ENCODE data around the gene ESAM.

DNA sequence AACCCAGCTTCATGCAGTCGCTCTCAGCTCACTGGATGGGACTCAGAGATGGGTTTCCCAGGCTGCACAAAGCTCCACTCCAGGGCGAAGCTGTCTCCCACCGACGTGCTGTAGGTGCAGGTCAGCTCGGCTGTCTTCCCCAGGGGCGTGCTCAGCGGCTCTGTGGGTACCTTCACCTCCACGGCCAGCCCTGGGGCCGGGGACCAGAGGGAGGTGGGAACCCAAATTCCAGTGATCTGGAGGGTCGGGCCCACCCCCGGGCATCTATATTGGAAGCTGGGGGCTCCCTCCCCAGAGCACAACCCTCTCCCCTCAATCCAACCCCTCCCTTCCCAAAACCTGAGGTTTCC is 10.7 kb downstream of the ESAM start:
- no peak for TF ChIP-seq POLR2A (IDR thresholded peaks at IDR 0.05)
- TF ChIP-seq, protein P1, sequence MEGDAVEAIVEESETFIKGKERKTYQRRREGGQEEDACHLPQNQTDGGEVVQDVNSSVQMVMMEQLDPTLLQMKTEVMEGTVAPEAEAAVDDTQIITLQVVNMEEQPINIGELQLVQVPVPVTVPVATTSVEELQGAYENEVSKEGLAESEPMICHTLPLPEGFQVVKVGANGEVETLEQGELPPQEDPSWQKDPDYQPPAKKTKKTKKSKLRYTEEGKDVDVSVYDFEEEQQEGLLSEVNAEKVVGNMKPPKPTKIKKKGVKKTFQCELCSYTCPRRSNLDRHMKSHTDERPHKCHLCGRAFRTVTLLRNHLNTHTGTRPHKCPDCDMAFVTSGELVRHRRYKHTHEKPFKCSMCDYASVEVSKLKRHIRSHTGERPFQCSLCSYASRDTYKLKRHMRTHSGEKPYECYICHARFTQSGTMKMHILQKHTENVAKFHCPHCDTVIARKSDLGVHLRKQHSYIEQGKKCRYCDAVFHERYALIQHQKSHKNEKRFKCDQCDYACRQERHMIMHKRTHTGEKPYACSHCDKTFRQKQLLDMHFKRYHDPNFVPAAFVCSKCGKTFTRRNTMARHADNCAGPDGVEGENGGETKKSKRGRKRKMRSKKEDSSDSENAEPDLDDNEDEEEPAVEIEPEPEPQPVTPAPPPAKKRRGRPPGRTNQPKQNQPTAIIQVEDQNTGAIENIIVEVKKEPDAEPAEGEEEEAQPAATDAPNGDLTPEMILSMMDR (IDR thresholded peaks at IDR 0.05) = no peak

All from esophagus squamous epithelium (tissue), 4 donors.